Activated T-cell treated with anti-CD3 and anti-CD28 coated beads for 4 hours (primary cell): Measurements from ENCODE around the gene TOR4A.
A peak's percentile ranks its signal among the peaks of the same experiment; 100 is the strongest.

Experiments
- DNase-seq: peaks from one replicate; pipeline ENCODE4 v3.0.0-alpha.2; 2020

Gene TOR4A

DNA sequence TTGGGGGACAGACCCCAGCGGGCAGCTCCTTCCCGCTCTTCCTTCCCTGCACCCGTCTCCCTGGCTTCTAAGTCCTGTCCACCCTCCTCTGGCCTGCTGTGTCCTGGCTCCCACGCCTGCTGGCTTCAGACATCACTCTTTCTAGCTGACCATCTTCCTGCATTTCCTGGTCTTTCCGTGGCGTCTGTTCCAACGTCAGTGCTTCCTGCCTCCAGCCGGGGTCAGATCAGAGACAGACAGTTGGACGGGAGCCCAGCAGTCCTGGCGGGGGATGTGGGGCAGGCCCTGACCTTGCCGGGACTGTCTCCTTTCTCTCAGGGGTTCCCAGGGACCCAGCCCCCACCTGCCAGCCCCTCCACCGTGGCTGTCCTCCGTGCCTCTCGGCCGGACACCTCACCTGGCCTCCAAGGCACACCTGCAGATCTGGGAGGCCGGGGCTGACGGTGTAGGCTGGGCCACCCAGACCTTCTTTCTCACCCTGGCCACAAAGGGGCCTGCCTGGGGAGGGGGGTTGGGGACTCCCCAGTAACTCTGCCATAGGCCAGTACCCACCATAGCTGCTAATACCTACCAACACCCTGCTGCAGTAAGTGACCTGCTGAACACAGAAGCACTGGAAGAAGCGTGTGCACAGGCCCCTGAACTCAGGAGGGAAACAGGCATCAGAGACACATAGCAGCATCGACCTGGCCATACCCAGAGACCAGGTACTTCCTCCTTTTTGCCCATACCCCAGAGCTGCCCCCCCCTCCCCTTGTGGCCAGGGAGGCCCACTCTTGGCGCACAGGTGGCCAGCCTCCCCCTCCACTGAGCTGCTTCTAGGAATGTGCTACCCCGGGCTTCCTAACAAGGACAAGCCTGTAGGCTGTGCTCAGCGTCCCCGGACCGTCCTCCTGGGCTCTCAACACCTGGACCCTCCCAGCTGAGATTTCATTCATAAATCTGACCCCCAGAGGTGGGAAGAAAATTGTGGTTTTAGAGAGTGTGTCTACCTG lies 19.4 kb downstream of the TOR4A start:
- no peak for DNase-seq

DNA sequence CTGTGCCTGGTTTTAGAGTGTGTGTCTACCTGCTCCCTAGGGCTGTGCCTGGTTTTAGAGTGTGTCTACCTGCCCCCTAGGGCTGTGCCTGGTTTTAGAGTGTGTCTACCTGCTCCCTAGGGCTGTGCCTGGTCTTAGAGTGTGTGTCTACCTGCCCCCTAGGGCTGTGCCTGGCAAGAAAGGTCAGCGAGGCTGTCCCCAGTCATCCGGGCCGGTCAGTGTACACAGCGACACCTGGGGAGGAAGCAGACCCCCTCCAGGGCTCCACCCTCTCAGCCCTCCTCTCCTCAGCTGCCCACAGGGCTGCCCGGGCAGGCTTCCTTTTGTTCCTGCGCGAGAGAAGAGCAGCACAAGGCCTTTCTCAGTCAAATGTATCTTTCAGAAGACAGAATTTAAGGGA lies 20.4 kb downstream of the TOR4A start:
- no peak for DNase-seq

DNA sequence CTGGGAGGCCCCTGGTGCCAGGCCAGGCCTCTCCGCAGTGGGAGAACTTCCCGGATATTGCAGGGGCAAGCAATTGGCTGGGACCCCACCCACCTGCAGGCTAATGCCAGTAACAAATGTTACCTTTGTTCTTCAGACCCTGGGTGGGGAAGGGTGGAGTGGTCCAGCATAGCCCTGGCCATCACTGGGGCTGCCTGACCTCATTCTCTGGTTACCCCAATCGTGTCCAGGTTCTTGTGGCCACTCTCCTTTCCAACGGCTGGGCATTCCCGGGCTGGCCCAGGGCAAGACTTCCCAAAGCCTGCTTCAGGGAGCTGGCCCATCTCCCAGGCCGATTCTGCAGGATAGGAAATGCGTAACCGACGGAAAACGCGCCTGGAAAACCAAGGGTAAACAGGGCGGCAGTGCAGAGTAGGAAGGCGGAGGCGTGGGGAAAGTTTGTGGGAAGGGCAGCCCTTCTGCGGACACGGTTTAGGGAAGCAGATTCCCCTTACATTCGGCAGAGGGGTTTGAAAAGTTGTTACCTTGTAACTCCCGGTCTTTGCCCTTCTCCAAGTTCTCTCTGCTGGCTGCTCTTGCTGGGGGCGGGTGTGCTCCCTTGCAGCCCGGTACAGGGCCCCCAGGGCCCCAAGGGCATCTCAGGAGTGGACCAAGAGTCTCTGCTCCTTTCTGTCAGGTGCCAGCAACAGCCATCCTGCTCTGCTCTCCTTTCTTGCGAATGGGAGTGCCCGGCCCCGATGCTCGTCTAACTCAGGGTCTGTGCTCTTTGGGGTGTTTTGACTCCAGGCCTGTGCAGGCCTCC lies 21.1 kb downstream of the TOR4A start:
- DNase-seq: no peak

DNA sequence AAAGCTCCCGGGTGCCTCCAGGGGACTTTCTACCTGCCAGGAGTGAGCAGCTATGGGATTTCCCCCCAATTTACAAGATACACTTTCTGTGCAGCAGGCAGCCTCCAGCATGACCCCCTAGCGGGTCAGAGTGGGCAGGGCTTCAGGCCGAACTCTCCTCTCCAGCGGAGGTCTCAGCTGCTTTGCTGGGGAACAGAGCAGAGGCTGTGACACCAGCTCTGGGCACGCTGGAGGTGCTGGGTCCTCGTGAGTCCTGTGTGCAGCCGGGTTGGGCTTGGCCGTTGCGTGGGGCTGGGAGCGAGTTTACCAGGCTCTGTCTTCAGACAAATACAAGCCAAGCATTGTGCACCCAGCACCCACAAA lies 21.7 kb downstream of the TOR4A start:
- no peak for DNase-seq

DNA sequence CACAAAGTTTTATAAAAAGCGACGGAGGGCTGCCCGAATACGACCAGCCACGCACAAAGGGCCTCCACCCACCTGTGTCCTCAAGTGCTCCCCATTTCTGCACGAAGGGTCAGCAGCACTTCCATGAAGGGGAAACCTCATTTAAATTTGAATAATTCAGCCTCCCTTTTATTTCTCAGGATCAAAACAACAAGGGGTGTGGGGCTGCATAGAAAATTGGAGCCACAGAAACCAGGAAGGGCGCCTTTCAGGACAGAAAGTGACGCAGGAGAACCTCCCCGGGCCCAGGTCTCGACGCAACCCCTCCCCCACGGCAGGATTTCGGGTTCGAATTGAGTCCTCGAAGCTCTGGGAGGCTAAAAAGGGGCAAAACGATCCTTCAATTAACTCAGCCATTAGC lies 22.4 kb downstream of the TOR4A start:
- DNase-seq: no peak

- no peak for DNase-seq
These were observed 23.1 kb downstream of the TOR4A start for GRCh38 chr9:137300567-137301080.

- DNase-seq: no peak
These were observed 23.8 kb downstream of the TOR4A start for GRCh38 chr9:137301081-137301947.

DNA sequence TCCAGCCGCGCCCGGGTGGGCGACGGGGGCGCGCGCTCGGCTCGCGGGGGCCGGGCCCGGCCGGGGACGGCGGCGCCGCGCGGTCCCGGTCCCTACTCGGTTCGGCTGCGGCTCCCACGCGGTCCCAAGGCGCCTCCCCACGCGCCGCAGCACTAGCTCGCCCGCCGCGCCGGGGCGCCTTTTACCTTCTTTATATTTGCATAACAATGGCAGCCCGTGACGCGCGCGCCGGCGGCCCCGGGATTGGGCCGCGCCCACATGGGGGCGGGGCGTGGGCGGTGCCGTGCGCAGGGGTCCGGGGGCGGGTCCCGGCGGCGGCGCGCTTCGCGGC lies 24.6 kb downstream of the TOR4A start, which contains the start of gene NRARP:
NRARP (minus strand) TSS at position 154 of the 331 bp plus-strand sequence. CDS start 343 bp downstream, outside the sequence.
- peak; percentile 90 for DNase-seq

DNA sequence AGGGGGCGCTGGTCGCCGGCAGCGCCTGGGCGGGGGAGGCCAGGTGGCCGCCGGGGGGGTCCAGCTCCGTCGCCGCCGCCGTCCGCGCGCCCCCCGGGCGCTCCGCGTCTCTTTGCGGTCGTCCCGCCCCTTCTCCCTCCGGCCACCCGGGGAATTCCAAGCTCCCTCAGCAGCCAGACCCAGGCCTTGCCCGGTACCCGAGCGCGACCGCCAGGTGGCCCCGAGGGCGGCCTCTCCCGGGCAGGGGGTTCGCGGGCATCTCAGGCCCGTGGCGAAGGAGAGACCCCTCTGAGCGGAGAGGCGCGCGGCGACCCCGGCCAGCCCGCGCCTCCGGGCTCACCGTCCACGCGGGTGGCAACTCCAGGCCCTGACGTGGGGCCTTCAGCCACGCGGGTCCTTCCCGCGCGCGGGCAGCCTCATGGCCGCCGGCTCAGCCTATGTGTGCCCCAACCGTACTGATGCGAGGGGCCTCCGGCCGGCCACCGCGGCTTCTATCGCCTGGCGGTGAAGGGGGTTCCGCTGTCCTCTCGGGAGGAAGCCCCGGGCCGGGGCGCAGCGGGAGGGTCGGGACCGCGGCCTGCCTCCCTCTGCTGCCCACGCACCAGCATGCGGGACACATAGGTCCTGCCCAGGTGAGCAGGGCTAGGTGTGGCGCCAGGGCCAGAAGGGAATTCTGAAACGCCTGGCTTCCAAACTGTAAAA lies 25.1 kb downstream of the TOR4A start:
- DNase-seq: no peak

DNA sequence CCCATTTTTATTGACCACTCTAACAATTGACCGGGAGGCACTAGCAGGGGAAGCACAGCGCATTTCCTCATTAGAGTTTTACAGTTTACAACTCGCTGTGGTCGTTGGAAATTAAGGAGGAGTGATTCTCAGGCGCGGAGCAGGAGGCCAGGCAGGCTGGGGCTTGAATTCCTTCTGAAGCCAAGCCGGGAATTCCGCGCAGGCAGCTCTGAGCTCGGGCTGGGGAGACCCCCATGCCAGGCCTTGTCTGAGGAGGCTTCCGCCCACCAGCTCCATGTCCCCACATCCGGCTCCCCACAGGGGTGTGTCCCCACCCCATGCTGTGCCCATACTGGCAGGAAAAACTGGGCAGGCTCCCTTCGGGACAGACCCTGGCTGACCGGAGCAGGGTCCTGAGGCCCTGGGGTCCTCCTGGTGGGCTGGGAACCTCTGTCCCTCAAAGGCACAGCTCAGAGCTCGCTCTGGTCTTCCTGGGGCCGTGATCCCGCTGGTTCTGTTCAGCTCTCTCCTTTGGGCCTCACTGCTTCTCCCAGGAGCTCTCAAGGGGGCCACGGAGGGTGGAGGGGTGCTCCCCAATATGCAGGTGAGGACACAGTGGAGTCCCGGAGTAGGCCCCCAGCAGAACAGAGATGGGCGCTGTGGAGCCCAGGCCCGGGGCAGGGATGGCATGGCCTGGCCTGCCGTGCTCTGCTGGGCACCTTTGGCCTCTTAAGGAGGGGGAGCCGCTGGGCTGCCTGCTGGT lies 25.8 kb downstream of the TOR4A start:
- DNase-seq: no peak

- DNase-seq: no peak
These were observed 26.4 kb downstream of the TOR4A start for GRCh38 chr9:137303893-137304382.

GRCh38 chr9:137304383-137305059 lies 27.0 kb downstream of the TOR4A start:
- no peak for DNase-seq

- no peak for DNase-seq
These were observed 27.7 kb downstream of the TOR4A start for GRCh38 chr9:137305060-137305797.

DNA sequence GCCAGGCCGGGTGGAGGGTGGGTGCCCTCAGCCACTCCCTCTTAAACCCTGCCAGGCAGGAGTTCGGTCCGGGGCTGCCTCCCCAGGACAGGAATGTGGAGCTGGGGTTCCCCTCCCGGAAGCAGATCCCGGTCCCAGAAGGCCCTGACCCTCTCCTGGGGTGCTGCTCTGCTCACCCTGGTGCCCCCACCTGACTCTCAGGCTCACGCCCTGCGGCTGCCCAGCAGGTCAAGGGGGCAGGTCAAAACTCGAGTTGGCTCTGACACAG lies 28.2 kb downstream of the TOR4A start:
- DNase-seq: no peak

GRCh38 chr9:137306066-137306849 lies 28.7 kb downstream of the TOR4A start:
- no peak for DNase-seq

GRCh38 chr9:137306850-137307254 lies 29.3 kb downstream of the TOR4A start:
- no peak for DNase-seq

- no peak for DNase-seq
These were observed 29.9 kb downstream of the TOR4A start for GRCh38 chr9:137307255-137308056.

DNA sequence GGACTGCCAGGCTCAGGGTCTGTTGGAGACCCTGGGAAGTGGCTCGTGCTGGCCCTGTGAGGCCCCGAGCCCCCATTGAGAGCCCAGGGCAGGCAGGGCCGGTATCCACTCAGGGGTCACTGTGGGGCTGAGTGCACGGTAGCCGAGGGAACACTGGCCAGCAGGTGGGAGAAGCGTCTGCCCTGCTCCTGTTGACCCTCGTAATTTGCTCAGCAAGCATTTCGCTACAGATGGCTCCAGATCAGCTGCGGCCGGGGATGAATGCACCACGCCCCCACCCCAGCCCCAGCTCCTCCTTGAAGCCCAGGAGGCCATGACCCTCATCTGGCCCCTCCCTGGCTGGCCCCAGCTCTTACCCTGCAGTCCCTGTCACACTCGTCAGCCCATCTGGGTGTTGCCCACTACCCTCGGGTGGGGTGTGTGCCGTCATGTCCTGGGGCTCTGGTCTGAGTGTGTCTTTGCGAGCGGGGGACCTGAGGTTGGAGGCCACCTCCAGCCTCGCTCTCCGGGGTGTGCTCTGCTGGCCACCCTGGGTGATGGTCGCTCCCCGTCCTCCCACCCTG lies 30.6 kb downstream of the TOR4A start:
- DNase-seq: no peak
